ENCODE data around the gene ZNF622.

DNA sequence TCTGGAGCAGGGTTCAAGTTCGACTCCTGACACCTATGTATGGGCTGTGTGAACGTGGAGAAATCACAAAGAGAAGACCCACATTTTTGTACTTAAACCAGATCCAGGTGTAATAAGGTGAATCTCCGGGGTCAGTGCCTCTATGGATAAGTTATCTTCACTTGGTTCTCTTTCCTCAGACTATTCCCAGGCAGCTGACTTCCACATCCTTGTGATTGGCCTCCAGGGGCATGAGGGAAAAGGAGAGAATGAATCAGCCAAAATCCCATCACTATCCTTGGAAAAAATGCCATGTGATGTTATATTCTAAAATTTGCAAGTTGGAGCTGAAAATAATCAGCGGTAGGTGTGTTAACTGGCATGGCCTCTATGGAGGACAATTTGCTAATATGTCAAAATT, 37.2 kb downstream of the ZNF622 start:
- TF ChIP-seq, protein P1, sequence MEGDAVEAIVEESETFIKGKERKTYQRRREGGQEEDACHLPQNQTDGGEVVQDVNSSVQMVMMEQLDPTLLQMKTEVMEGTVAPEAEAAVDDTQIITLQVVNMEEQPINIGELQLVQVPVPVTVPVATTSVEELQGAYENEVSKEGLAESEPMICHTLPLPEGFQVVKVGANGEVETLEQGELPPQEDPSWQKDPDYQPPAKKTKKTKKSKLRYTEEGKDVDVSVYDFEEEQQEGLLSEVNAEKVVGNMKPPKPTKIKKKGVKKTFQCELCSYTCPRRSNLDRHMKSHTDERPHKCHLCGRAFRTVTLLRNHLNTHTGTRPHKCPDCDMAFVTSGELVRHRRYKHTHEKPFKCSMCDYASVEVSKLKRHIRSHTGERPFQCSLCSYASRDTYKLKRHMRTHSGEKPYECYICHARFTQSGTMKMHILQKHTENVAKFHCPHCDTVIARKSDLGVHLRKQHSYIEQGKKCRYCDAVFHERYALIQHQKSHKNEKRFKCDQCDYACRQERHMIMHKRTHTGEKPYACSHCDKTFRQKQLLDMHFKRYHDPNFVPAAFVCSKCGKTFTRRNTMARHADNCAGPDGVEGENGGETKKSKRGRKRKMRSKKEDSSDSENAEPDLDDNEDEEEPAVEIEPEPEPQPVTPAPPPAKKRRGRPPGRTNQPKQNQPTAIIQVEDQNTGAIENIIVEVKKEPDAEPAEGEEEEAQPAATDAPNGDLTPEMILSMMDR (IDR thresholded peaks at IDR 0.05; ENCODE audit: low read length) = no peak
- TF ChIP-seq EZH2 (IDR thresholded peaks at IDR 0.05; ENCODE audit: borderline replicate concordance, low read length) = no peak
